PC-3 (cell line): ENCODE results near the gene SRGAP3. TPM values are rescaled to one million over a fixed set of nuclear protein-coding genes. Genes with fewer than 3 reads are reported as not detected.

Source experiments
- ATAC-seq: fragments of 200-7000 bp; cut with Tn5 transposase; 2 replicates; pipeline ENCODE4 v1.9.1; 2020; ENCODE audit warnings: mild to moderate bottlenecking, moderate library complexity
- BruUV-seq: library from RNA; stranded (reverse); fragments of 400-500 nt; replicated peaks from 2 replicates; lab custom pipeline; 2021; lab: Mats Ljungman, UMichigan
- CTCF ChIA-PET: fragments of 300-600 bp; sonication (Branson Sonifier 250); formaldehyde crosslinking; loops from one replicate; lab custom pipeline; 2022; ENCODE audit warnings: antibody characterized with exemption; lab: Charles Lee
- POLR2A ChIA-PET: fragments of 300-600 bp; sonication (Branson Sonifier 250); formaldehyde crosslinking; loops from one replicate; lab custom pipeline; 2022; ENCODE audit warnings: antibody characterized with exemption; ENCODE audit not compliant: unreplicated experiment; lab: Charles Lee
- DNase-seq: peaks from one replicate; pipeline ENCODE4 v3.0.0-alpha.2; 2015
- H2AFZ ChIP-seq: fragments of 300-600 bp; sonication (generic); 2 replicates; pipeline ENCODE4 v1.6.0; 2016; ENCODE audit warnings: antibody characterized with exemption, low read length
- H3F3A ChIP-seq: fragments of 300-600 bp; sonication (generic); one replicate; pipeline ENCODE4 v1.6.0; 2017; ENCODE audit warnings: antibody characterized with exemption, low read length, control low read depth, mild to moderate bottlenecking; ENCODE audit not compliant: unreplicated experiment
- H3K27ac ChIP-seq: fragments of 300-600 bp; sonication (generic); 2 replicates; pipeline ENCODE4 v1.5.1; 2016; ENCODE audit warnings: mild to moderate bottlenecking, low read length
- H3K27me3 ChIP-seq: fragments of 300-600 bp; sonication (generic); 2 replicates; pipeline ENCODE4 v1.6.1; 2016; ENCODE audit warnings: low read length, mixed read lengths
- H3K36me3 ChIP-seq: fragments of 300-600 bp; sonication (generic); 2 replicates; pipeline ENCODE4 v1.6.1; 2016; ENCODE audit warnings: low read depth, mixed run types, low read length, mixed read lengths
- H3K4me1 ChIP-seq: fragments of 300-600 bp; sonication (generic); 2 replicates; pipeline ENCODE4 v1.5.1; 2016; ENCODE audit warnings: low read length; ENCODE audit not compliant: insufficient read depth
- H3K4me2 ChIP-seq: fragments of 300-600 bp; sonication (generic); 2 replicates; pipeline ENCODE4 v1.6.0; 2016; ENCODE audit warnings: low read length
- H3K4me3 ChIP-seq: fragments of 300-600 bp; sonication (generic); 2 replicates; pipeline ENCODE4 v1.5.1; 2016; ENCODE audit warnings: mild to moderate bottlenecking, low read length, mixed read lengths
- H3K79me2 ChIP-seq: fragments of 300-600 bp; sonication (generic); 2 replicates; pipeline ENCODE4 v1.6.1; 2017; ENCODE audit warnings: low read length, mixed read lengths
- H3K9ac ChIP-seq: fragments of 300-600 bp; sonication (generic); 2 replicates; pipeline ENCODE4 v1.6.0; 2016; ENCODE audit warnings: mild to moderate bottlenecking, low read length
- H3K9me2 ChIP-seq: fragments of 300-600 bp; sonication (generic); replicated peaks from 2 replicates; pipeline ENCODE4 v1.6.1; 2016; ENCODE audit warnings: mixed run types, low read length, mixed read lengths
- H3K9me3 ChIP-seq: fragments of 300-600 bp; sonication (generic); 2 replicates; pipeline ENCODE4 v1.6.1; 2016; ENCODE audit warnings: low read length, mixed read lengths
- H4K20me1 ChIP-seq: fragments of 300-600 bp; sonication (generic); 2 replicates; pipeline ENCODE4 v1.6.1; 2016; ENCODE audit warnings: low read length, mixed read lengths
- CTCF ChIP-seq: fragments of 300-600 bp; sonication (generic); conservative IDR thresholded peaks from 2 replicates; pipeline ENCODE4 v1.5.1; 2017; ENCODE audit warnings: antibody characterized with exemption, low read depth, mild to moderate bottlenecking, low read length
- EZH2 ChIP-seq: fragments of 300-600 bp; sonication (generic); IDR thresholded peaks from one replicate; pipeline ENCODE4 v1.6.1; 2017; ENCODE audit warnings: antibody characterized with exemption, mild to moderate bottlenecking, low read length; ENCODE audit not compliant: unreplicated experiment
- EZH2phosphoT487 ChIP-seq: fragments of 300-600 bp; sonication (generic); IDR thresholded peaks from 2 replicates; pipeline ENCODE4 v1.6.1; 2018; ENCODE audit warnings: mild to moderate bottlenecking, antibody characterized with exemption, low read length, borderline replicate concordance
- intact Hi-C: fragments of 100-400 bp; cut with micrococcal nuclease; formaldehyde crosslinking; loops from 2 replicates; pipeline ENCODE4 v1.9.0; 2023
- total RNA-seq: library from RNA; depleted of rRNA; stranded (reverse); fragments of >200 nt; gene quantifications from 2 replicates; pipeline ENCODE4 v1.2.3, GENCODE V29; 2014

Gene SRGAP3
- total RNA-seq, 1 experiment from 2014 or later: 7.5 TPM

DNA sequence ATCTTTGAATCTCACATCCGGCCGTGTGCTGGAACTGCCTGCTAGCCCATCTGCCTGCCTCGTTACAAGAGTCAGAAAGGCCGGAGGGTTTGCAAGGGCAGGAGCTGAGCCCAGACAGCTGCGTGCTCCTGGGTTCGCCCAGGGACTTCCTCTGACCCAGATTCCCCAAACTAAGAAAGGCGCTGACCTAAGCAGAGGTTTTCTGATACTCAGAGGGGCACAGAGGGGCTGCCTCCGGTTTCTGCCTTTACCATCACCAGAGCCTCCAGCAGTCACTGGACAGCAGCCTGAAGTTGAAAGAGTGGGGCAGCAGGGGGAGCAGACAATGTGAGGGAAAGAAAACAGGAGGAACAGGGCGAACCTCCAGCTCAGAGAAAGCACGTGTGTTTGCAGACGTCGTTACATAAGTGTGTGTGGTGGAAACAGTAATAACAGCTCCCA lies 252.7 kb downstream of the SRGAP3 start:
- H3K9me2 ChIP-seq: no peaks in the 10 kb centered on the region
- no peaks in the 10 kb centered on the region for H3K4me1 ChIP-seq
- H3K27me3 ChIP-seq: no peaks in the 10 kb centered on the region
- no peaks in the 10 kb centered on the region for H3K36me3 ChIP-seq
- H3K9me3 ChIP-seq: no peaks in the 10 kb centered on the region
- no peaks in the 10 kb centered on the region for H3F3A ChIP-seq
- TF ChIP-seq CTCF: no peak; the same call in 1 of the 2 replicates
- no peak for TF ChIP-seq EZH2phosphoT487
- TF ChIP-seq EZH2: no peak
- intact Hi-C loops: no loop called here
- H3K79me2 ChIP-seq: no peaks in the 10 kb centered on the region
- no peak overlapping the region for H3K4me3 ChIP-seq
- H3K27ac ChIP-seq: no peak overlapping the region
- no TSS peak for BruUV-seq
- ATAC-seq: no peak
- no peaks in the 10 kb centered on the region for H4K20me1 ChIP-seq
- H3K4me2 ChIP-seq: no peak overlapping the region
- no peak overlapping the region for H2AFZ ChIP-seq
- POLR2A ChIA-PET: no interaction called here
- no peak for DNase-seq
- no peak overlapping the region for H3K9ac ChIP-seq
- CTCF ChIA-PET: interaction anchor here (0.9 kb wide), 1 partner anchor 72 kb away, joined by 3 read pairs; no protein-coding TSS in a partner anchor

DNA sequence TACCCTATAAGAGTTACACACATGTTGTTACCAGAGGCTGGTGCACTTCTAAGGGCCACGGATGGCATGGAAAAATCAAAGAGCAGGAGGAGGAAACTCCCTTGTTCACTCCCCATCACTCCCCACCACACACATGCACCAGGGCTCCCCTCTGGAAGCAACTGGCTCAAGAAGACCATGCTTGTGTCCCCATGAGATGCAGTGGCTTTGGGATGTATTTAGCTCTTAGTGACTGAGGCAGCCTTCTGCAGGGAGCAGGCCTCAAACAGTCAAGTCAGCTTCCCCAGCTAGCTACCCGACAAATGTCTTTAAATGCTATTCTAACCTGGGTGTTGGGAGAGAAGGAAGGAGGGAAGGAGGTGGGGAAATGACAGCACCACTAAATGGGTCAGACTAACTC lies 253.2 kb downstream of the SRGAP3 start:
- H3K9me2 ChIP-seq: no peaks in the 10 kb centered on the region
- H3K9me3 ChIP-seq: no peaks in the 10 kb centered on the region
- H3K27me3 ChIP-seq: no peaks in the 10 kb centered on the region
- no peaks in the 10 kb centered on the region for H3F3A ChIP-seq
- no peak for DNase-seq
- ChIA-PET POLR2A (no interaction called here), CTCF (interaction anchor here (0.9 kb wide), 1 partner anchor 72 kb away, joined by 3 read pairs; no protein-coding TSS in a partner anchor)
- TF ChIP-seq EZH2phosphoT487: no peak
- no peak for TF ChIP-seq CTCF
- no peak for TF ChIP-seq EZH2
- H3K9ac ChIP-seq: no peak overlapping the region
- H3K36me3 ChIP-seq: no peaks in the 10 kb centered on the region
- H4K20me1 ChIP-seq: no peaks in the 10 kb centered on the region
- no peaks in the 10 kb centered on the region for H3K4me1 ChIP-seq
- H3K4me2 ChIP-seq: no peak overlapping the region
- H3K4me3 ChIP-seq: no peak overlapping the region
- no peak for ATAC-seq
- no peak overlapping the region for H2AFZ ChIP-seq
- no peak overlapping the region for H3K27ac ChIP-seq
- intact Hi-C loops: no loop called here
- no peaks in the 10 kb centered on the region for H3K79me2 ChIP-seq
- no TSS peak for BruUV-seq

GRCh38 chr3:8994226-8994625 lies 255.2 kb downstream of the SRGAP3 start:
- Histone ChIP-seq H3K4me3 (no peak overlapping the region), H3K9ac (no peak overlapping the region), H3K36me3 (no peaks in the 10 kb centered on the region), H3K27ac (no peak overlapping the region), H3K9me2 (no peaks in the 10 kb centered on the region), H3K4me1 (no peaks in the 10 kb centered on the region), H3K9me3 (no peaks in the 10 kb centered on the region), H2AFZ (no peak overlapping the region), H3K79me2 (no peaks in the 10 kb centered on the region), H3F3A (no peaks in the 10 kb centered on the region), H3K27me3 (no peaks in the 10 kb centered on the region), H4K20me1 (no peaks in the 10 kb centered on the region), H3K4me2 (no peak overlapping the region)
- ATAC-seq: no peak
- ChIA-PET POLR2A (no interaction called here), CTCF (interaction anchor here (1.1 kb wide), 1 partner anchor 308 kb away, joined by 3 read pairs; no protein-coding TSS in a partner anchor)
- no peak for DNase-seq
- BruUV-seq: no TSS peak
- intact Hi-C loops: no loop called here
- no peak for TF ChIP-seq EZH2phosphoT487
